GM12864 (cell line): ENCODE data around the gene FGR.

Source experiments
- DNase-seq: peaks from one replicate; pipeline ENCODE4 v3.0.0-alpha.2; 2011; ENCODE audit warnings: low read depth
- H3K4me3 ChIP-seq: 2 replicates; pipeline ENCODE4 v1.5.1; 2011; ENCODE audit warnings: mild to moderate bottlenecking, low read depth, low read length, control low read depth
- CTCF ChIP-seq: IDR thresholded peaks from 2 replicates; pipeline ENCODE4 v1.5.1; 2011; ENCODE audit warnings: low read depth, mild to moderate bottlenecking, moderate library complexity, low read length, control low read depth, inconsistent platforms; ENCODE audit errors: missing control alignments

The FGR gene

GRCh38 chr1:27659497-27660299 lies 24.7 kb upstream of the FGR start:
- TF ChIP-seq CTCF: no peak
- H3K4me3 ChIP-seq: peak overlapping the region; percentile 57
- peak; percentile 79 for DNase-seq

DNA sequence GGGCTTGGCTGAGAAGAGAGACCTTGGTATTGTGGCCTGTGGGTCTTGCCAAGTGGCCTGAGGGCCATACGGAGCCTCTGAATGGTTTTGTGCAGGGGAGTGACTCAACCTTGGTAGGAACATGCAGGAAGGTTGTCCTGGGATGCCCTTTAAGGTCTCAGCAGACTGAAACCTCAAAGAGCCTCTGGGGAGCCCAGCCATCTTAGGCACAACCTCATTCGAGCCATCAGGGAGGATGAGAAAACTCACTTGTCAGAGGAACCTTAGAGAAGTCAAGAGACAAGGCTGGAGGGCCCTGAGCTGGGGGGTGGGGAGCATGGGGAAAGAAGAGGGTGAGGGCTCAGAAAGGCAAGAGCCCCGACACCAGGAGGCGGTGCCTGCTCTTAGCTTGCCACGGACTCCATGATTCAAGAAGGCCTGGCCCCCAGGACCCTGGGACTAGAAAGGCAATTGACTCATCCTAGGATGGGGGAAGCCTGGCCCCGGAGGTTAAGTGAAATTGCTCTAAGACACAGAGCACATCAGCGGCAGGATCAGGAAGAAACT lies 24.0 kb upstream of the FGR start:
- DNase-seq: no peak
- peak overlapping the region; percentile 57 for H3K4me3 ChIP-seq
- peak; percentile 2 for TF ChIP-seq CTCF

- no peak overlapping the region for H3K4me3 ChIP-seq
- no peak for DNase-seq
- peak; percentile 26 for TF ChIP-seq CTCF
Measured at GRCh38 chr1:27656157-27656893, 21.3 kb upstream of the FGR start.

DNA sequence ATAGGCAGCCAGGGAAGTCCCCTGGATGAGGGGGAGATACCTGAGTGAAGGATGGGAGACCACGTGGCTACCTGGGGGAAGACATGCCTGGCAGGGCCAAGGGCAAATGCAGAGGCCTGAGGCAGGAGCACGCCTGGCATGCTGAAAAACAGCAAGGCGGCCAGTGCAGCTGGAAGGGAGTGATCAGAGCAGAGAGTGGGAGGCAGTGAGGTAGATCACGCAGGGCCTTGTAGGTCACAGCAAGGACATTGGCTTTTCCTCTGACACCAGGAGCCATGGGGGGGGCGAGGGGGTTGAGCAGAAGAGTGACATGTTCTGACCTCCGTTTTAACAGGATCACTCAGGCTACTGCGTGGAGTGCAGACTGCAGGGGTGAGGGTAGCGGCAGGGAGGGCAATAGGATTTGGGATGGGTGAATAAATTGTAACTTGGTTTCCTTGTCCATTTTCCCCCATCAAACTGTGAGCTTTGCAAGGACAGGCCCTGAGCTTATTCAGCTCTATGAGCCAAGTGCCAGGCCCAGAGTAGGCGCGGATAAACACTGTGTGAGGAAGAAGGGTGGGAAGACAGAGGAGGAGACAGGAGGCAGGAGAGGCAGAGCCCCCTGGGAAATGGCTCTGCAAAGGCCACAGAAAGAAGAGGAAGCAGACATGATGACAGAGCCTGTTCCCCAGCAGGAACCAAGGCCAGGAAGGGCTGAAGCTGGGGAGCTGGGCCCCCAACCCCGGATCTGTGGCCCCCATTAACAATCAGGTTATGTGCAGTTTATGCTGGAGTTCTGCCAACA lies 20.4 kb upstream of the FGR start:
- H3K4me3 ChIP-seq: no peak overlapping the region

DNA sequence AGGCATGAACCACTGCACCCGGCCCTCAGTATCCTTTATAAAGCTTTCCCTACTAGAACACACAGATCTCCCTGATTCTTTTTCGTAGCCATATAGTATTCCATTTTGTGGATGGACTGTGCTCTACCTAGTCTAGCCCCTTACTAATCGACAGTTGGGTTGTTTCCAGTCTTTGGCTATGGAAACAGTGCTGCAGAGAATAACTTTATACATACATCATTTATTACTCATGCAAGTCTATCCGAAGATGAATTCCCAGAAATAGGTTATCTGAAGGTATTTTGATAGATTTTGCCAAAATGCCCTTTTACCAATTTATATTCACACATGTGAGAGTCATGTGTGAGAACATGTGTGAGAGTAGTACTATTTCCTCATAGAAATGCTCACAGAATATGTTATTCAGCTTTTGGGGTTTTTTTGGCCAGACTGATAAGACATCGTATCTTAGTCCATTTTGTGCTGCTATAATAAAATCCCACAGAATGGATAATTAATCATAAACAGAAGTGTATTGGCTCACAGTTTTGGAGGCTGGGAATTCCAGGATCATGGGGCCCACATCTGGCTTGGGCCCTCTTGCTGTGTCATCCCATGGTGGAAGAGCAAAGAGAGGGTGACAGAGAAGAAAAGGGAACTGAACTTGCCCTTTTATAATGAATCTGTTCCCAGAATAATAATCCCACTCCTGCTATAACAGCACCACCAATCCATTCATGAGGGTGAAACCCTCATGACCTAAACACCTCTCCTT lies 17.3 kb upstream of the FGR start:
- H3K4me3 ChIP-seq: no peak overlapping the region
- TF ChIP-seq CTCF: no peak
- no peak for DNase-seq

More for the DNA sequence above, 20.4 kb upstream of the FGR start:
- no peak for DNase-seq
- TF ChIP-seq CTCF: no peak

GRCh38 chr1:27650539-27651175 lies 15.7 kb upstream of the FGR start:
- TF ChIP-seq CTCF: no peak
- no peak overlapping the region for H3K4me3 ChIP-seq
- DNase-seq: no peak
